ENCODE results near the gene GNG12.

Gene GNG12

DNA sequence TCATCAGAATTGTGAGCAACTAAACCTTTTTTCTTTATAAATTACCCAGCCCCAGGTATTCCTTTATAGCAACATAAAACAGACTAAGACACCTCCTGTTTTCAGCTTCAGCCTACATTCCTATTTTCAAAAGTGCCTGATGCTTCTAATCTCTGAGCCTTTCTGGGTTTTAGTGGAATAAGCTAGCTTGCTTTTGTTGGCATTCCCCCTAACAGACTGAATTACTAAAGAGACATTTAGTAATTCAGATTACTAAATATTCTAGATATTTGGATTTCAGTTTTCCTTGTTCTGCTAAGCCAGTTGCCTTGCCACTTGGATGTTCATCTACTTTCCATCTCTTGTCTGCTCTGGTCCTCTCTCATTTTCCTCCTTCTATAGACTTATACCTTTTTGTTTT, 10.5 kb upstream of the GNG12 start:
- no peaks in the 10 kb centered on the region for H3K27me3 ChIP-seq (ENCODE audit: control insufficient read depth, insufficient read depth, low read length, poor library complexity, severe bottlenecking)
- no peaks in the 10 kb centered on the region for H3K9me3 ChIP-seq (ENCODE audit: control insufficient read depth, low read length)
- no peak overlapping the region for H3K4me3 ChIP-seq (ENCODE audit: insufficient read depth, low read depth, low read length)
- H3K27ac ChIP-seq (ENCODE audit: insufficient read depth, low read depth, low read length, poor library complexity, severe bottlenecking): no peak overlapping the region
- peaks cover 3% of the 10 kb centered on the region for H3K4me1 ChIP-seq (ENCODE audit: control insufficient read depth, insufficient read depth, low read length)
- no peaks in the 10 kb centered on the region for H3K36me3 ChIP-seq (ENCODE audit: control insufficient read depth, insufficient read depth, low read length)

DNA sequence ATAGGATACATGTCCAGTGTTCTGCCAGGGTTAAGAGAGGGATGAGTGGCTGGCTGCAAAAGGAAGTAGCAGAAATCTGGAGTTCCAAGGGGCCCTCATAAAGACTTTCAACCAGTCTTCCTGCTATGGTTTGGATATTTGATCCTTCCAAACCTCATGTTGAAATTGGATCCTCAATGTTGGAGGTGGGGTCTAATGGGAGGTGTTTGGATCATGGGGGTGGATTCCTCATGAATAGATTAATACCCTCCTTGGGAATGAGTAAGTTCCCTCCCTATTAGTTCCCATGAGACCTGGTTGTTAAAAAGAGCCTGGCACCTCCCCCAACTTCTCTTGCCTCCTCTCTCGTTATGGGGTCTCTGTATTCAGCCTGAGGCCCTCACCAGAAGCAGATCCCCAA, 10.1 kb upstream of the GNG12 start:
- Histone ChIP-seq H3K27ac (ENCODE audit: insufficient read depth, low read depth, low read length, poor library complexity, severe bottlenecking) (no peak overlapping the region), H3K4me3 (ENCODE audit: insufficient read depth, low read depth, low read length) (no peak overlapping the region), H3K27me3 (ENCODE audit: control insufficient read depth, insufficient read depth, low read length, poor library complexity, severe bottlenecking) (no peaks in the 10 kb centered on the region), H3K4me1 (ENCODE audit: control insufficient read depth, insufficient read depth, low read length) (peaks cover 3% of the 10 kb centered on the region), H3K9me3 (ENCODE audit: control insufficient read depth, low read length) (no peaks in the 10 kb centered on the region), H3K36me3 (ENCODE audit: control insufficient read depth, insufficient read depth, low read length) (no peaks in the 10 kb centered on the region)
- WGBS, 2 experiments: 86 to 87% methylated on average over 1 of the region's 1 CpG

DNA sequence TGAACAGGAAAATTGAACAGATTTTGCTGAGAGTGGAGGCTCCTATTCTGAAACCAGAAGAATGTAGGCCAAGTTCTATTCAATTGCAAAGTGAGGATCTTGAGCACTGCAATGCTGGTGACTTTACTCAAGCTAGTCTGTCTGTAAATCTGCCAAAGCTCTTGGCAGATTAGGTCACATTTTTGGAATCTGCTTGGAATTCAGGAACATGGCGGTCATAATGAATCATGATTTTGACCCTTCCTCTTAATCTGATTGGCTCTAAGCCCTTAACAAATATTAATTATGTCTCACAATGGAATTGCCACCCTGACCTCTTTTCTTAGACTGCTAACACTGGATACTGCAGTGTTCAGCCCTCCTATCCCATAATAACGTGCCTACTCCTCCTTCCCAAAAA, 7.2 kb upstream of the GNG12 start:
- Histone ChIP-seq H3K9me3 (ENCODE audit: control insufficient read depth, low read length) (no peaks in the 10 kb centered on the region), H3K36me3 (ENCODE audit: control insufficient read depth, insufficient read depth, low read length) (no peaks in the 10 kb centered on the region), H3K27ac (ENCODE audit: insufficient read depth, low read depth, low read length, poor library complexity, severe bottlenecking) (no peak overlapping the region), H3K4me1 (ENCODE audit: control insufficient read depth, insufficient read depth, low read length) (peaks cover 3% of the 10 kb centered on the region), H3K27me3 (ENCODE audit: control insufficient read depth, insufficient read depth, low read length, poor library complexity, severe bottlenecking) (no peaks in the 10 kb centered on the region), H3K4me3 (ENCODE audit: insufficient read depth, low read depth, low read length) (no peak overlapping the region)
- 62 to 94% methylated on average over 1 to 2 of the region's 2 CpGs for WGBS, 2 experiments

DNA sequence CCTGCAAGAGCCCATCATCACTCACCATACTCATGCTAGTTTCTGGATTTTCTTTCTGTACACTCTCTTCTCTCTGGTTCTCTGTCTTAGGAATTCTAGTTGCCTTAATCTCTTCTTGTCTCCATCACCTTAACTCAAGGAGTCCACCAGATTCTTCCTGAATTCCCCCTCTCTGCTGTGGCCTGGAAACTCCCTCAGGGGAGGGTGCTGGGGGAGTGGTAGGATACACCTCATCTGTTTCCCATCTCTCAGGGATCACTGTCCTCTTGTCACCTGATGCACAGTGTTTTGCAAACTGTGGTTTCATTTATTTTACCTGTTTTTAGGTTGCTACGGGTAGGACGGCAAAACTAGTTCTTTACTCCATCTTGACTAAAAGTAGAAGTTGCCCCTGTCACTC, 6.6 kb upstream of the GNG12 start:
- H3K4me1 ChIP-seq (ENCODE audit: control insufficient read depth, insufficient read depth, low read length): peaks cover 3% of the 10 kb centered on the region
- no peak overlapping the region for H3K27ac ChIP-seq (ENCODE audit: insufficient read depth, low read depth, low read length, poor library complexity, severe bottlenecking)
- peaks cover 3% of the 10 kb centered on the region for H3K27me3 ChIP-seq (ENCODE audit: control insufficient read depth, insufficient read depth, low read length, poor library complexity, severe bottlenecking)
- no peaks in the 10 kb centered on the region for H3K36me3 ChIP-seq (ENCODE audit: control insufficient read depth, insufficient read depth, low read length)
- WGBS, 2 experiments: 100% methylated on average over 2 of the region's 2 CpGs
- no peaks in the 10 kb centered on the region for H3K9me3 ChIP-seq (ENCODE audit: control insufficient read depth, low read length)
- H3K4me3 ChIP-seq (ENCODE audit: insufficient read depth, low read depth, low read length): no peak overlapping the region

DNA sequence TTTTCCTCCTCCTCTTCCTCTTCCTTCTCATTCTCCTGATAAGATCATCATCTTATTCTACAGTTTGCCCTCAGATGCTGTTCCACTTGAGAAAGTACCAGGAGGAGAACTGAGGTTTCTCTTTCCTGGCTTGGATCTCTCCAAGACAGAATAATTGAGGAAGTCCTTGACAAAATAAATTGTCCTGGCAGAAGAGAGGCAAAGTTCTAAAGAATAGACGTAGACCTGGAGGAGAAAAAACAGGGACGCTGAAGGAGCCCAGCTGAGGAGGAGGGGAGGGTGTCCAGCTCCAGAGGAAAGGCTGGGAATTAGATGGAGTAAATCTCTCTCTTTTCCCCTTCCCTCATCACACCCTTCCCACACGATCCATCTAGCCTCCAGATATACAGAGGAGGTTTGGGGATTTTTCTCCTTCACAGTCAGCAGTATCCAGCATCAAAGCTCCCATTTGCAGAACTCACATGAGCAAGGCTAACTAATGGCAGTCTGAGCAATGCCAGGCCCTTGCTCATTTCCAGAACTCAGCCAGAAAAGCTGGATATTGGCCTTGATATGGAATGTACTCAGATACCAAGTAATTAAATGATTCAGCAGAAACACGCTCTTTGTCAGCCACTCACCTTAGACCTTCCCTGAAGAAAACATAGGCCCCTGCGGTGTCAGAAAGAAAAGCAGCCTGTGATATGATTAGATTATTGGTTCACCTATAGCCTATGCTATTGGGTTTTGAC, 5.1 kb upstream of the GNG12 start:
- Histone ChIP-seq H3K9me3 (ENCODE audit: control insufficient read depth, low read length) (no peaks in the 10 kb centered on the region), H3K36me3 (ENCODE audit: control insufficient read depth, insufficient read depth, low read length) (no peaks in the 10 kb centered on the region), H3K27ac (ENCODE audit: insufficient read depth, low read depth, low read length, poor library complexity, severe bottlenecking) (no peak overlapping the region), H3K27me3 (ENCODE audit: control insufficient read depth, insufficient read depth, low read length, poor library complexity, severe bottlenecking) (peaks cover 18% of the 10 kb centered on the region), H3K4me3 (ENCODE audit: insufficient read depth, low read depth, low read length) (no peak overlapping the region), H3K4me1 (ENCODE audit: control insufficient read depth, insufficient read depth, low read length) (peaks cover 3% of the 10 kb centered on the region)
- WGBS, 2 experiments: 74% methylated on average over 4 to 5 of the region's 5 CpGs

DNA sequence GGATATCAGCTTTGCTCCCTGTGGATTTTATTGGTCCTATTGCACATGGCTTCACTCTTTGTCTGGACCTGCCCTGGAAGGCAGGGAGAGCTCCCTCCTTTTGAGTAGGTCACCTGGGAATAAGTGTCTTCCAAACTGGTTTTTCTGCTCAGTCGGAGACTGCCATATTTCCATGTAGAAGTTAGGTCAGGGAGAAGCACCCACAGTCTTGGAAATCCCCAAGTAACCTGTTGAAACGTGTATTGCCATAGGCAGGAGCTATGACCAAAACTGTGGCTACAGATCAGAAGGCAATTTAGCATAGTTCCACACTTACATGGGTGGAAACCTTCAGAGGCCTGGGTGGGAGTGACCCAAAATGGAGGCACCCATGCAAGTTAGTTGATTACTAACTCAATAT, 3.5 kb upstream of the GNG12 start:
- H3K27ac ChIP-seq (ENCODE audit: insufficient read depth, low read depth, low read length, poor library complexity, severe bottlenecking): no peak overlapping the region

DNA sequence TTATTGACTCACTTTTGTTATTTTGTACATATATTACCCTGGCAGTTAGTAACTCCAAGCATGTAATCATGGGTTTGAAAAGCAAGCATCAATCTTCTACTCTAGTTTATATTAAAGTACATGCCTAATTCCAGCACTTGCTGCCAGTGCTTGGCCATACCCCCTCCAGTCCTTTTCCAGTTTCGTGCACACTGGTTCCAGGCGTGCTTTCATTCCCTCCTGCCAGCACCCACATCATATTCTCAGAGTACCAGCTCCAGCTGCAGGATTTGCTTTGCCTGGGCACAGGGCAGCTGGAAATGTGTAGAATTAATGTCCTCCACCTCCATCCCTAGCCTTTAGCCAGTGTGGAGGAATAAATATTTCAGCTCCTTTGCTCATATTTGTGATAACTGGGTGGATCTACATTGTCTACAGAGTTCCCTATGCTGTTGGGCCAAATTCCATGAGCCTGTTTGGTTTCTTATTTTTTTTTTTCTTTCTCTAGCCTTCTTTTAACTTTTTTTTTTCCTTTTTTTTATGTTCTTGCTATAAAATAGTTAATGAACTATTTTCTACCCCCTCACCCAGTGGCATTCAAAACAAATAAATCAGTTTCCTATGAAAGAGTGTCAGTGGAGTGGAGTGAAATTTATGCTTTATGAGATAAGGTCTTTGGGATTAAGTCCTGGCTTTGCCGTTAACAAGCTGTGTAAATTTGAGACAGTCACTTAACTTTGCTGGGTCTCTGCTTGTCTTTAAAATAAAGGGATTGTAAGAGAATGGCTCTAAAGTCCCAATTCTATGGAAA, 2.6 kb upstream of the GNG12 start:
- no peaks in the 10 kb centered on the region for H3K36me3 ChIP-seq (ENCODE audit: control insufficient read depth, insufficient read depth, low read length)
- H3K4me1 ChIP-seq (ENCODE audit: control insufficient read depth, insufficient read depth, low read length): peaks cover 7% of the 10 kb centered on the region
- no peak overlapping the region for H3K4me3 ChIP-seq (ENCODE audit: insufficient read depth, low read depth, low read length)
- H3K9me3 ChIP-seq (ENCODE audit: control insufficient read depth, low read length): no peaks in the 10 kb centered on the region
- no peak overlapping the region for H3K27ac ChIP-seq (ENCODE audit: insufficient read depth, low read depth, low read length, poor library complexity, severe bottlenecking)
- WGBS, 2 experiments: 71 to 78% methylated on average over 3 of the region's 3 CpGs
- peaks cover 42% of the 10 kb centered on the region for H3K27me3 ChIP-seq (ENCODE audit: control insufficient read depth, insufficient read depth, low read length, poor library complexity, severe bottlenecking)

More for the DNA sequence above, 3.5 kb upstream of the GNG12 start:
- H3K9me3 ChIP-seq (ENCODE audit: control insufficient read depth, low read length): no peaks in the 10 kb centered on the region
- peaks cover 33% of the 10 kb centered on the region for H3K27me3 ChIP-seq (ENCODE audit: control insufficient read depth, insufficient read depth, low read length, poor library complexity, severe bottlenecking)
- peaks cover 3% of the 10 kb centered on the region for H3K4me1 ChIP-seq (ENCODE audit: control insufficient read depth, insufficient read depth, low read length)
- 95% methylated on average over 2 of the region's 2 CpGs for WGBS, 2 experiments
- no peaks in the 10 kb centered on the region for H3K36me3 ChIP-seq (ENCODE audit: control insufficient read depth, insufficient read depth, low read length)
- H3K4me3 ChIP-seq (ENCODE audit: insufficient read depth, low read depth, low read length): no peak overlapping the region

DNA sequence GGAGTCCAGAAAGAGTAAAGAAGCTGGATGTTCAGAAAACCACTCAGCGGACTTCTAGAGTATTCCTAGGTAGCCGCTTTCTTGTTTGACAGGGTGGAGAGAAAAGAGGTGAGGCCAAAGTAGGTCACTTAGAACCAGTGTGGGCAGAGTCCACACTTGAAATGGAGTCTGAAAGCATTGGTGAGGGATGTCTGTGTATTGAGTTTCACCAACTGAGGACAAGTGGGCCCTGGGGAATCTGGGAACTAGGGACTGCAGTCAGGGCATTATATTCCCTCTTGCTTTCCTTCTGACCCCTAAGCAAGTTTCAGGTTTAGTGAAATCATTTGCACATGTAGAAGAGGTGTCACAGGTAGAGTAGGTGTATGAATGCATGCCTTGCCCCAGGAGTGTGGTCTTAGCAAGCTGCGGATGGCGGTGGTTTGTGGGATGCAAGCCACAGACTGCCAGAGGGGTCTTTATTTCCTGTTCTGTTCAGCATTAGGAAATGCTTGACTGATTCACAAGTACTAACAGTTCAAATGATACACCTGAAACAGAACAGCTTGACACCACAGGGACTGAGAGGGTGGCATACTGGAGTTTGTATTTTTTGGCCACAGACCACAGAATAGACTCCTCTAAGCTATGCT, 1.1 kb upstream of the GNG12 start:
- Histone ChIP-seq H3K9me3 (ENCODE audit: control insufficient read depth, low read length) (no peaks in the 10 kb centered on the region), H3K4me3 (ENCODE audit: insufficient read depth, low read depth, low read length) (no peak overlapping the region), H3K27ac (ENCODE audit: insufficient read depth, low read depth, low read length, poor library complexity, severe bottlenecking) (no peak overlapping the region), H3K4me1 (ENCODE audit: control insufficient read depth, insufficient read depth, low read length) (peaks cover 7% of the 10 kb centered on the region), H3K27me3 (ENCODE audit: control insufficient read depth, insufficient read depth, low read length, poor library complexity, severe bottlenecking) (peaks cover 44% of the 10 kb centered on the region), H3K36me3 (ENCODE audit: control insufficient read depth, insufficient read depth, low read length) (no peaks in the 10 kb centered on the region)
- WGBS, 2 experiments: 92 to 97% methylated on average over 4 of the region's 4 CpGs

DNA sequence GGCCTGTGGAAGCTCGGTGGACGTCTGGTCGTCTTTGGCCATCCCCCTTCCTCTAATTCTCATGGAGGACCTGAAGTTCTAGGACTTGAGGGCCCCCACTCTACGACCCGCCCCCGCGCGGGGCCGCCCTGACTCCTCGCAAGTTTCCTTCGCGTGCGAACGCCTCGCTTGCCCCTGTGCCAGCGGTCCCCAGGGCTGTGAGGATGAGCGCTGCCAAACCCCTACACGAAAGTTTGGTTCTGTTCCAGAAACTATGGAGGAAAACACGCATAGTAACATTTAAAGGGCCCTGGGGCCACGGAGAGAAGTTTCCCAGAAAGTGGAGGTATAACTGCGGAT, 304 bp upstream of the GNG12 start:
- Histone ChIP-seq H3K36me3 (ENCODE audit: control insufficient read depth, insufficient read depth, low read length) (no peaks in the 10 kb centered on the region), H3K9me3 (ENCODE audit: control insufficient read depth, low read length) (no peaks in the 10 kb centered on the region), H3K27ac (ENCODE audit: insufficient read depth, low read depth, low read length, poor library complexity, severe bottlenecking) (no peak overlapping the region), H3K4me3 (ENCODE audit: insufficient read depth, low read depth, low read length) (peak overlapping the region; percentile 75), H3K4me1 (ENCODE audit: control insufficient read depth, insufficient read depth, low read length) (peaks cover 7% of the 10 kb centered on the region), H3K27me3 (ENCODE audit: control insufficient read depth, insufficient read depth, low read length, poor library complexity, severe bottlenecking) (peaks cover 44% of the 10 kb centered on the region)
- 22 to 26% methylated on average over 21 of the region's 21 CpGs for WGBS, 2 experiments

DNA sequence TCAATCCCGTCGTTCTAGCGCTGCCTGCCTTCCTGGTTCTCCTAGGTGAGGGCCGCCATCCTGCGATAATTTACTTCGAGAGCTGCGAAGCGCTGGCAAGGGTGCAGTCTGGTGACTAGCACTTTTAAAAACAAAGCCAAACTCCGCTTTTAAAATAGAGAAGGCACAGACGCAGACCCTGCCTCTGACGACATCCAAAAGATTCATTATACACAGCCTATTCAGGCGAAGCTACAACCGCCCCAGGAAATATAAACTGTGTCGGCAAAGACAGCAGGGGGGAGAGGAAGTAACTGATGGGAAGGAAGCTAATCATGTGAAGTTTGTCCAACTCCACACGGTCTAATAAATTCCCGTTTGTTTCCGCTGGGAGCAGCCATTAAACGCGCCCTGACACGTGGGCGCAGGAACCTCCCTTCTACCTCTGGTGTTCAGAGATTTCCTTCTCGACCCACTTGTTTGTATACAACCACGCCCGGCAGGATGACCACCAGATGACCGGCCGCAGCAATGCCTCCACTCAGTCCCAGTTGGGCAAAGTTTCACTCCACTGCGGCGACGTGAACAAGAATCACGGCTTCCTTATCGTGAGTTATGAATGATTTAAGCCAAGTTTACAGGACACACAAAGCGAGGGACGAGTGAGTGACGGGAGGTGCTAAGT, 1.3 kb downstream of the GNG12 start:
- no peaks in the 10 kb centered on the region for H3K9me3 ChIP-seq (ENCODE audit: control insufficient read depth, low read length)
- no peaks in the 10 kb centered on the region for H3K36me3 ChIP-seq (ENCODE audit: control insufficient read depth, insufficient read depth, low read length)
- peaks cover 44% of the 10 kb centered on the region for H3K27me3 ChIP-seq (ENCODE audit: control insufficient read depth, insufficient read depth, low read length, poor library complexity, severe bottlenecking)
- peak overlapping the region; percentile 75 for H3K4me3 ChIP-seq (ENCODE audit: insufficient read depth, low read depth, low read length)
- H3K27ac ChIP-seq (ENCODE audit: insufficient read depth, low read depth, low read length, poor library complexity, severe bottlenecking): no peak overlapping the region
- peaks cover 7% of the 10 kb centered on the region for H3K4me1 ChIP-seq (ENCODE audit: control insufficient read depth, insufficient read depth, low read length)
- 1% methylated on average over 31 to 34 of the region's 34 CpGs for WGBS, 2 experiments

All from ectodermal cell (in vitro differentiated cells).